Lung (tissue), 12 donors: Measurements from ENCODE around the gene PDZD8. TPM values are rescaled to one million over a fixed set of nuclear protein-coding genes. Genes with fewer than 3 reads are reported as not detected.

Experiments
- ATAC-seq: fragments of 200-7000 bp; cut with Tn5 transposase; one replicate; pipeline ENCODE4 v1.9.1; 2020; ENCODE audit warnings: moderate number of reproducible peaks; ENCODE audit not compliant: insufficient read depth, low FRiP score
- DNase-seq, 3 donors: peaks; one replicate each; pipeline ENCODE4 v3.0.0-alpha.2; 2013 to 2017
- H3K27ac ChIP-seq, 2 donors: one replicate each; pipeline ENCODE4 v1.5.1; 2013; ENCODE audit warnings: mild to moderate bottlenecking in 2 of 2, moderate library complexity in 2 of 2, control low read depth in 1 of 2, inconsistent platforms in 1 of 2, low read depth in 1 of 2, low read length in 1 of 2
- H3K27me3 ChIP-seq, 3 donors: one replicate each; pipeline ENCODE4 v1.5.1; 2013; ENCODE audit warnings: low read length in 2 of 3; ENCODE audit not compliant: control insufficient read depth in 3 of 3, insufficient read depth in 3 of 3
- H3K36me3 ChIP-seq, 4 donors: one replicate each; pipeline ENCODE4 v1.5.1; 2013; ENCODE audit warnings: low read length in 4 of 4, mild to moderate bottlenecking in 1 of 4, moderate library complexity in 1 of 4; ENCODE audit not compliant: control insufficient read depth in 4 of 4, insufficient read depth in 4 of 4
- H3K4me1 ChIP-seq, 5 donors: one replicate each; pipeline ENCODE4 v1.5.1; 2013; ENCODE audit warnings: low read length in 5 of 5, mild to moderate bottlenecking in 2 of 5, moderate library complexity in 1 of 5; ENCODE audit not compliant: control insufficient read depth in 5 of 5, insufficient read depth in 5 of 5
- H3K4me3 ChIP-seq: one replicate; pipeline ENCODE4 v1.5.1; 2013; ENCODE audit warnings: mild to moderate bottlenecking, control low read depth, moderate library complexity
- H3K9ac ChIP-seq, 2 donors: one replicate each; pipeline ENCODE4 v1.5.1; 2013; ENCODE audit warnings: low read length in 2 of 2, control low read depth in 1 of 2; ENCODE audit not compliant: insufficient read depth in 1 of 2
- H3K9me3 ChIP-seq, 4 donors: one replicate each; pipeline ENCODE4 v1.5.1; 2013; ENCODE audit warnings: low read length in 3 of 4, mild to moderate bottlenecking in 1 of 4, moderate library complexity in 1 of 4; ENCODE audit not compliant: control insufficient read depth in 4 of 4, insufficient read depth in 3 of 4
- WGBS, 2 donors: extraction: QIAGEN DNeasy Blood & Tissue Kit; methylation state at CpG; one replicate each; pipeline ENCODE4 v1.1.7; 2013; 5-methylcytosine and 5-hydroxymethylcytosine counted together
- polyA plus RNA-seq, 2 donors: library from polyadenylated mRNA; stranded (reverse); fragments of 200-250 nt; gene quantifications; one replicate each; pipeline ENCODE4 v1.2.1, GENCODE V29; 2013
- total RNA-seq, 2 donors: library from RNA; depleted of rRNA in 1 of 2; stranded (reverse); fragments of >200 nt in 1 of 2; gene quantifications; one replicate each; pipeline ENCODE4 v1.2.1, GENCODE V29; 2014 to 2021
- TF ChIP-seq, protein P1 (sequence below): IDR thresholded peaks from 2 replicates; pipeline ENCODE4 v1.5.1; 2012; ENCODE audit warnings: mild to moderate bottlenecking; ENCODE audit errors: control extremely low read depth, extremely low read depth
- donor health status: control.
- donor health status: control.
- donor health status: Bipolar disorder and iron deficiency.
- donor health status: healthy.
- donor health status: DM: yes; HTN: yes; CAD: no.

The PDZD8 gene
- total and polyA plus RNA-seq, 4 donors, result 3.7 to 32.0 (median 19.3) TPM

DNA sequence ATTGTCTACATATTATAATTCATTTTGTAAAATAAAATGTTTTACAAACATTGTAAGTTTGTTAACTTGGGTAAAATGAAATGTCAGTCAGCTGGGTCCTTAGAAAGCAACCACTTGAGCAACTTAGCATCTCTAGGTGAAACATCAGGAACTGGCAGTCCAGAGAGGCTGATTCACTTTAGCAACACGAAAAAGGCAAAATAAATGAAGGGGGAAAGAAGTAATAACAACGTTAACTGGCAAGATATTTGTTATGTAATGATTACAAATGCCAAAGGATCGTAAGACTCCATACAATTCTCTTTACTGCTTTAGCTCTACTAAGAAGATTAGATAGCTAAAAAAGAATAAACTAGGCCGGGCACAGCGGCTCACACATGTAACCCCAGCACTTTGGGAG lies 5.0 kb downstream of the PDZD8 start:
- DNase-seq (no peak), ATAC-seq (no peak)
- peaks cover 0 to 19% (median 1%) of the 10 kb centered on the region in 5 donors for H3K4me1 ChIP-seq
- TF ChIP-seq, protein P1, sequence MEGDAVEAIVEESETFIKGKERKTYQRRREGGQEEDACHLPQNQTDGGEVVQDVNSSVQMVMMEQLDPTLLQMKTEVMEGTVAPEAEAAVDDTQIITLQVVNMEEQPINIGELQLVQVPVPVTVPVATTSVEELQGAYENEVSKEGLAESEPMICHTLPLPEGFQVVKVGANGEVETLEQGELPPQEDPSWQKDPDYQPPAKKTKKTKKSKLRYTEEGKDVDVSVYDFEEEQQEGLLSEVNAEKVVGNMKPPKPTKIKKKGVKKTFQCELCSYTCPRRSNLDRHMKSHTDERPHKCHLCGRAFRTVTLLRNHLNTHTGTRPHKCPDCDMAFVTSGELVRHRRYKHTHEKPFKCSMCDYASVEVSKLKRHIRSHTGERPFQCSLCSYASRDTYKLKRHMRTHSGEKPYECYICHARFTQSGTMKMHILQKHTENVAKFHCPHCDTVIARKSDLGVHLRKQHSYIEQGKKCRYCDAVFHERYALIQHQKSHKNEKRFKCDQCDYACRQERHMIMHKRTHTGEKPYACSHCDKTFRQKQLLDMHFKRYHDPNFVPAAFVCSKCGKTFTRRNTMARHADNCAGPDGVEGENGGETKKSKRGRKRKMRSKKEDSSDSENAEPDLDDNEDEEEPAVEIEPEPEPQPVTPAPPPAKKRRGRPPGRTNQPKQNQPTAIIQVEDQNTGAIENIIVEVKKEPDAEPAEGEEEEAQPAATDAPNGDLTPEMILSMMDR, result no peak
- no peaks in the 10 kb centered on the region for H3K9me3 ChIP-seq
- H3K4me3 ChIP-seq, result no peak overlapping the region
- no peaks in the 10 kb centered on the region for H3K36me3 ChIP-seq
- 40 to 61% methylated on average over 5 of the region's 5 CpGs for WGBS, 2 donors
- no peak overlapping the region for H3K27ac ChIP-seq
- no peak overlapping the region for H3K9ac ChIP-seq
- no peaks in the 10 kb centered on the region for H3K27me3 ChIP-seq

DNA sequence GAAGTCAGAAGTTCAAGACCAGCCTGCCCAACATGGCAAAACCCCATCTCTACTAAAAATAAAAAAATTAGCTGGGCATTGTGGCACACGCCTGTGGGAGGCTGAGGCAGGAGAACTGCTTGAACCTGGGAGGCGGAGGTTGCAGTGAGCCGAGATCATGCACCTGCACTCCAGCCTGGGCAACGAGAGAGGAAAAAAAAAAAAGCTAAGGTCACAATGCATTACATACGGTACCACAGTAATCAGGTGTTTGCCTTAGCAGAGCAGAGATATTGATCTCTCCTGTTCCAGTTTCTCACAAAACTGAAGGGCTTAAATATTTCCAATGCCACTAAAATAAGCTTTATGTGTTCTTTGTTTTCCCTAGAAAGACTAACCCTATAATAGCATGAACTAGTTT lies 7.5 kb downstream of the PDZD8 start:
- Histone ChIP-seq H3K36me3 (no peaks in the 10 kb centered on the region), H3K4me3 (no peak overlapping the region), H3K4me1 (peaks cover 0 to 13% (median 5%) of the 10 kb centered on the region in 5 donors), H3K9me3 (no peaks in the 10 kb centered on the region), H3K9ac (no peak overlapping the region), H3K27ac (no peak overlapping the region), H3K27me3 (no peaks in the 10 kb centered on the region)
- TF ChIP-seq, protein P1, result no peak
- no peak for DNase-seq
- no peak for ATAC-seq
- 72 to 83% methylated on average over 5 of the region's 5 CpGs for WGBS, 2 donors

GRCh38 chr10:117366741-117367140 lies 8.5 kb downstream of the PDZD8 start:
- WGBS, 2 donors, result 64 to 74% methylated on average over 4 of the region's 4 CpGs
- Histone ChIP-seq H3K4me3 (no peak overlapping the region), H3K9ac (peak overlapping the region in 1 of 2 donors; percentile 17), H3K4me1 (peaks cover 0 to 5% (median 5%) of the 10 kb centered on the region in 5 donors), H3K27ac (no peak overlapping the region), H3K27me3 (no peaks in the 10 kb centered on the region), H3K36me3 (no peaks in the 10 kb centered on the region), H3K9me3 (no peaks in the 10 kb centered on the region)
- no peak for DNase-seq
- no peak for ATAC-seq
- TF ChIP-seq, protein P1, result no peak

- Histone ChIP-seq H3K9me3 (no peaks in the 10 kb centered on the region), H3K27ac (no peak overlapping the region), H3K4me1 (peaks cover 0 to 8% (median 6%) of the 10 kb centered on the region in 5 donors), H3K9ac (no peak overlapping the region), H3K36me3 (no peaks in the 10 kb centered on the region), H3K4me3 (no peak overlapping the region), H3K27me3 (no peaks in the 10 kb centered on the region)
- peak in 1 of 3 donors; percentile 43 for DNase-seq
- 9 to 16% methylated on average over 2 of the region's 2 CpGs for WGBS, 2 donors
- ATAC-seq, result no peak
- TF ChIP-seq, protein P1, result no peak
These were observed 9.6 kb downstream of the PDZD8 start for GRCh38 chr10:117365612-117366011.
